Glomerular visceral epithelial cell (primary cell): ENCODE results near the gene VPS26B.
"Not testable (repeated sequence)": the region's sequence is repeated elsewhere in the genome, so short reads cannot be mapped to it uniquely, and the experiment has no call there.

Experiments
- DNase-seq: peaks from one replicate; pipeline ENCODE4 v3.0.0-alpha.2; 2016; ENCODE audit errors: extremely low spot score

The VPS26B gene

GRCh38 chr11:134231958-134232659 is 7.6 kb downstream of the VPS26B start:
- DNase-seq = no peak

DNA sequence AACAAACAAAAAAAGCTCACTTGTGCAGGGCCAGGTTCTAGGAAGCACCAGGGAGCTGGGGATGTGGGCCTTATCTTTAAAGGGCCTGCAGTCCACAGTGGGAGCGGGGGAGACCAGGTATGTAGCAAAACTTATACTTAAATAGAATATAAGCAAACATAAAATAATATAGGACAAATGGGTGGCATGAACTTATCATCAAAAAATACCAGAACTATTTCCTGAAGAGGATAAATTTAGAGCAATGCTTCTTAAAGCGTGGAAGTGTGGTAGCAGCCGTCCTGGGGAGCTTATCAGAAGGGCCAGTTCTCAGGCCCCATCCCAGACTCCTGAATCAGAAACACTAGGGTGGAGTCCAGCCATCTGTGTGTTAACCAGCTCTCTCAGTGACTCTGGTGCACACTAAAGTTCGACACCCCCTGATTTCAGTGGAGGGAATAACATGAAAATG is 9.3 kb downstream of the VPS26B start:
- DNase-seq = no peak

GRCh38 chr11:134235399-134235798 is 10.9 kb downstream of the VPS26B start:
- DNase-seq = no peak

GRCh38 chr11:134236834-134237556 is 12.5 kb downstream of the VPS26B start:
- DNase-seq = no peak

GRCh38 chr11:134237557-134237922 is 13.1 kb downstream of the VPS26B start:
- DNase-seq = no peak

DNA sequence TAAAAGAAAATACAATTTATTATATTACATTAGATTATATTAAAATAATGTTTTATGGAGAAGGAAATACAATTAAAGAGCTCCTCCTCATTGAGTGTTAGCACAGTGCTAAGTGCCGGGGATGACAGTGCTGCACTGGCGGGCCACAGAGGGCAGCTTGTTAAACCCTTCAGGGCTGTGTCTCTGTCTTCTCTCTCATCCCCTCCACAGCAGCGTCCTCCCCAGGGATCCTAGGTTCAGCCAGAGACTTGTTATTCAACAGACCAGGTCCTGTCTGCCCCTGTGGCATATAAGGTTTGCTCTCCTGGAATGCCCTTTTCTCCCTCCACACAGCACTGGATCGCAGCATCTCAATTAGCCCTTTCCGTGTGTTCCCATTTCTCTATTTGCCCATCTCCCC is 14.5 kb downstream of the VPS26B start:
- no peak for DNase-seq

GRCh38 chr11:134240592-134240991 is 16.1 kb downstream of the VPS26B start:
- DNase-seq = no peak

DNA sequence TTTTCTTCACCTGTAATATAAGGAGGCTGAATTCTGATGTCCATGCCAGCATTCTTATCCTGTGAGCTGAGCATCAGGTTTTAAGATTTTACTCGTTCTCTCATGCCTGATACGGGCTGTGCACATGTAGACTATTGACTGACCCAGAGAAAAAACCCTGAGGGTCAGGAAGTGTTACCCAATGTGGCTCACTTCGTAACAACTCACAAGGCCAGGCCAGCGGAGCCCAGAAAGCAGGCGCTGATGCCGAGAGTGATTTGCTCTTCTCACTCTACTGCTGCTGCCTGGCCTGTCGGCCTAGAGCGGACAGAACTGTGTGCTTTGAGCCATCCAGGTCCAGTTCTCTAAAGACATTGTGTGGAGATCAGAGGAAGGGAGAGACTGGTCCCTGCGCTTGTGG is 17.9 kb downstream of the VPS26B start:
- DNase-seq = no peak

DNA sequence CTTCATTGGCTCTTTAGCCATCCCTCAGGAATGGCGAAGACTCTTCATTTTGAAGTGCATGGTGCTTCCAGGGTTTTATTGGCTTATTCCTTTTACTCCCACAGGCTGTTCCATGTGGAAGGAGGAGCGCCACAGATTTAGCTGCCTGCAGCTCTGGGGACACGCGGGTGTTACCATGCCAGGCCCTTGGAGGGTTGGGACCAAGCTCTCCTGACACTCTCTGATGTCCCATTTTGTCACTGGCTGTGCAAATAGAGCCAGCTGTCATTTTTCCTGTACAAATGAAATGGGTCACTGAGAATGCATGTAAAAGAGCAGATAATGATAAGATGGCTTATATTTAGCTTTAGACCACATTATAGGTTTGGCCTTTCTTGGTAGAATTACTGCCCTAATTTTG is 19.4 kb downstream of the VPS26B start:
- DNase-seq = no peak

GRCh38 chr11:134244593-134244992 is 20.1 kb downstream of the VPS26B start:
- peak; percentile 27 for DNase-seq

- DNase-seq = no peak
Measured at GRCh38 chr11:134245434-134245833, 21.0 kb downstream of the VPS26B start.

GRCh38 chr11:134246100-134246499 is 21.6 kb downstream of the VPS26B start:
- no peak for DNase-seq

- DNase-seq = no peak
Measured at GRCh38 chr11:134246678-134247077, 22.2 kb downstream of the VPS26B start.

- no peak for DNase-seq
Measured at GRCh38 chr11:134248910-134249480, 24.5 kb downstream of the VPS26B start.

DNA sequence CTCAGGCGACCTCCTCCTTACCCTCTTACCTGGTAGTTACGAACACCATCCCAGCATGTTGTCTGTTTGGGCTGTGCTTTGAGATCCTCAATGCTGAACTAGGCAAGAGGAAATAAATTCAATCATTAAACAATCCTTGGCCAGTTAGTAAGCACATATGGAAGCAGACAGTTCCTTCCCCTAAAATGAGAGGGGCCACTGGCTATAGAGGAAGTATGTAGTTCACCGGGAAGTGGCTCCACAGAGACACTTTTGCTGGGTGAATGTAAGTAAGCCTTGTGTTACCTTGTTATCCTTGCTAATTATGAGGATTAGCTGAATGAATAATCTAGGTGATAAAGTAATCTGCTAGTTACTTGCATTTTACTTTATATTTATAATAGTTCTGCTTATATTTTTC is 25.8 kb downstream of the VPS26B start:
- no peak for DNase-seq

DNA sequence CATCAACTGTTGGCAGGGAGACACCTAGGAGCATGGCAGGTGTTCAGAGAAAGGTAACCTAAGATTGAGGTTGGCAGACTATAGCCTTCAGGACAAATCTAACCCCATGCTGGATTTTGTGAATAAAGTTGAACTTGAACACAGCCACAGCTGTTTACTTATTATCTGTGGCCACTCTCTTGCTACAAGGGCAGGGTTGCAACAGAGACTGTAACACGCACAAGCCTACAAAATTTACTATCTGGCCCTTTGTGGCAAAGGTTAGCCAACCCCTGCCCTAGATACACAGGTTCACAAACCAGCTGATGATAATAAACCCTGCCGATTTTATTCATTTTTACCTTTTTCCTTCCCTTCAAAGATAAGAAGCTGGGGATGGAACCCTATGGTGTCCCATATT is 26.2 kb downstream of the VPS26B start:
- no peak for DNase-seq

GRCh38 chr11:134252346-134253187 is 28.1 kb downstream of the VPS26B start:
- no peak for DNase-seq

GRCh38 chr11:134253188-134253993 is 28.9 kb downstream of the VPS26B start, which contains the start of the genes ACAD8 and THYN1:
Gene ACAD8 (plus strand): TSS chr11:134253568. CDS start chr11:134253601, 33 bp downstream.
Gene THYN1 (minus strand): TSS chr11:134253352. CDS start chr11:134252882, 470 bp downstream.
- peak; percentile 93 for DNase-seq

DNA sequence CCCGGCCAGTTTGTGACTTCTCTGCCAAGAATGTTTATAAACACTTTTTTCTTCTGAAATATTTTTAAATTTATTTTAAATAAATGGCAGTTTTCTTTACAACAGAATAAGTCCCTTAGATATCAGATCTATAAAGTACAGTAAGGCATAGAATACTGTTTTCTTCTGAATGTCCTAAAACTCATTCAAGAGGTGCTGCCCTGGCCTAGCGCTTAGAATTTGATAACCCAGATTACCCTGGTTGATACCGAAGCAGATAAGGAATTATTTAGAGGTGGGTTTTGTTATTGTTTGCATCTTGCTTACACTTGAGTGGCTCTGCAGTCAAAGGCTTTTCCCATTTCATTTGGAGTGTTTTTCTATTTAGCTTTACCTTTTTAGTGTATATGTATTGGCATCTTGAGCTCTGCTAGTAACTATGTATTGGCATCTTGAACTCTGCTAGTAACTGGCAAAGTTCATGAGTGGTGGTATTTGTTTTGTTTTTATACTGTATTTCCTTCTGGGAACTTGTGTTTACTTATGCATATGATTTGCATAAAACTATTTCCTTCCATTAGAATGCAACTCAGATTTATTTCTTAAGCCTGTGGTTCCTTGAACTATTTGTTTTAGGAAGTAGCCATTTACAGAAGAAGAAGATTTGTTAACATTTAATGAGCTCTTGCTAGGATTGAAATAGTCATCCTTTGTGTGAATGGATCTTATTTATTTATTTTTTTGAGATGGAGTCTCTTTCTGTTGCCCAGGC is 30.1 kb downstream of the VPS26B start:
- DNase-seq = no peak

DNA sequence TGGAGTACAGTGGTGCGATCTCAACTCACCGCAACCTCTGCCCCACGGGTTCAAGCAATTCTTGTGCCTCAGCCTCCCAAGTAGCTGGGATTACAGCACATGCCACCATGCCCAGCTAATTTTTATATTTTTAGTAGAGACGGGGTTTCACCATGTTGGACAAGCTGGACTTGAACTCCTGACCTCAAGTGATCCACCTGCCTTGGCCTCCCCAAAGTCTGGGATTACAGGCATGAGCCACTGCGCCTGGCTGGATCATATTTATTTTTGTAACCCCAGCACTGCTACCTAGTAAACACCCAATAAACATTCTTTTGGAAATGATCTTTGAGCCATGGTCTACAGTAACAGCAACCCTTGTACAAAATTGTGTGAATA is 30.7 kb downstream of the VPS26B start:
- not testable (repeated sequence) for DNase-seq
